ENCODE results near the gene GUK1.

The GUK1 gene

GRCh38 chr1:228139931-228140723 lies at the start of gene GUK1:
GUK1 (plus strand) TSS chr1:228140279; CDS start chr1:228140303, 24 bp downstream.
- peak; percentile 100 for DNase-seq

GRCh38 chr1:228090613-228091081 lies 49.4 kb upstream of the GUK1 start:
- DNase-seq: no peak

GRCh38 chr1:228091084-228091483 lies 49.0 kb upstream of the GUK1 start:
- no peak for DNase-seq

- DNase-seq: no peak
These were observed 47.6 kb upstream of the GUK1 start for GRCh38 chr1:228092342-228093049.

GRCh38 chr1:228093050-228093906 lies 46.8 kb upstream of the GUK1 start:
- no peak for DNase-seq

- no peak for DNase-seq
These were observed 45.6 kb upstream of the GUK1 start for GRCh38 chr1:228094432-228095016.

- DNase-seq: no peak
These were observed 44.9 kb upstream of the GUK1 start for GRCh38 chr1:228095161-228095560.

- no peak for DNase-seq
These were observed 44.1 kb upstream of the GUK1 start for GRCh38 chr1:228095938-228096337.

GRCh38 chr1:228096416-228097332 lies 43.4 kb upstream of the GUK1 start:
- no peak for DNase-seq

- DNase-seq: no peak
These were observed 42.6 kb upstream of the GUK1 start for GRCh38 chr1:228097333-228098081.

- no peak for DNase-seq
These were observed 41.7 kb upstream of the GUK1 start for GRCh38 chr1:228098323-228098931.

- no peak for DNase-seq
These were observed 40.7 kb upstream of the GUK1 start for GRCh38 chr1:228099331-228099732.

- DNase-seq: no peak
These were observed 39.1 kb upstream of the GUK1 start for GRCh38 chr1:228100822-228101613.

- no peak for DNase-seq
These were observed 38.5 kb upstream of the GUK1 start for GRCh38 chr1:228101614-228101993.

GRCh38 chr1:228101994-228102790 lies 37.9 kb upstream of the GUK1 start:
- DNase-seq: no peak

- DNase-seq: peak; percentile 90
These were observed 37.1 kb upstream of the GUK1 start, which contains the start of gene C1orf35 for GRCh38 chr1:228102791-228103620. C1orf35 (minus strand) TSS chr1:228103325; CDS start chr1:228103227, 98 bp downstream.

GRCh38 chr1:228104526-228105269 lies 35.4 kb upstream of the GUK1 start:
- no peak for DNase-seq

Measured in NK-92 treated with Interleukin-12 subunit alpha and Interleukin-12 subunit beta, amount 100 ng/mL, for 24 hours (cell line).